ENCODE data around the gene PLEKHG7.

DNA sequence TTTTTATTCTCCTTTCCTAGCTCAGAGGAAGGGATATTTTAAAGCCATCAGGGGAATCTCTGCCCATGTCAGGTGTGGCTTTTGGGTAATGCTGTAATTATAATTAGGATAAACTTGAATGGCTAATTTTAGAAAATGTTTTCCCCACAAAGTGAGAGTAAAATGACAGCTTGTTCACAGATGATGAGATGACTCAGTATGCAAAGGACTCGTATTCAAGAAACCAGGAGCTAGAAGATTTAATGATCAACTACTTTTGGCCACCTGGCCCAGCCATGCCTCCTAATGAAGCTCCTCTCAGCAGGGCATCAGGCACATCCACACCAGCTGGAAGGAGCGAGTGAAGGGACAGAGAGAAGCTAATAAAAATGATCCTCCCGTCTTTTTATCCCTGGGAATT is 29.0 kb upstream of the PLEKHG7 start:
- TF ChIP-seq YY1 (IDR thresholded peaks at IDR 0.05; ENCODE audit: extremely low read depth, insufficient replicate concordance, low read depth, low read length): no peak
- no peak for TF ChIP-seq POLR2A (IDR thresholded peaks at IDR 0.05; ENCODE audit: borderline replicate concordance, extremely low read depth, insufficient read depth, insufficient read length)
- no peak for TF ChIP-seq POLR2AphosphoS5 (IDR thresholded peaks at IDR 0.05; ENCODE audit: low read depth, low read length)
- TF ChIP-seq, protein P1, sequence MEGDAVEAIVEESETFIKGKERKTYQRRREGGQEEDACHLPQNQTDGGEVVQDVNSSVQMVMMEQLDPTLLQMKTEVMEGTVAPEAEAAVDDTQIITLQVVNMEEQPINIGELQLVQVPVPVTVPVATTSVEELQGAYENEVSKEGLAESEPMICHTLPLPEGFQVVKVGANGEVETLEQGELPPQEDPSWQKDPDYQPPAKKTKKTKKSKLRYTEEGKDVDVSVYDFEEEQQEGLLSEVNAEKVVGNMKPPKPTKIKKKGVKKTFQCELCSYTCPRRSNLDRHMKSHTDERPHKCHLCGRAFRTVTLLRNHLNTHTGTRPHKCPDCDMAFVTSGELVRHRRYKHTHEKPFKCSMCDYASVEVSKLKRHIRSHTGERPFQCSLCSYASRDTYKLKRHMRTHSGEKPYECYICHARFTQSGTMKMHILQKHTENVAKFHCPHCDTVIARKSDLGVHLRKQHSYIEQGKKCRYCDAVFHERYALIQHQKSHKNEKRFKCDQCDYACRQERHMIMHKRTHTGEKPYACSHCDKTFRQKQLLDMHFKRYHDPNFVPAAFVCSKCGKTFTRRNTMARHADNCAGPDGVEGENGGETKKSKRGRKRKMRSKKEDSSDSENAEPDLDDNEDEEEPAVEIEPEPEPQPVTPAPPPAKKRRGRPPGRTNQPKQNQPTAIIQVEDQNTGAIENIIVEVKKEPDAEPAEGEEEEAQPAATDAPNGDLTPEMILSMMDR (IDR thresholded peaks at IDR 0.05 in 2 of 3, conservative IDR thresholded peaks at IDR 0.05 in 1 of 3; ENCODE audit: borderline replicate concordance in 1 of 3, insufficient read depth in 1 of 3, low read depth in 2 of 3, low read length in 2 of 3): no peak
- no peak for TF ChIP-seq SIN3A (IDR thresholded peaks at IDR 0.05; ENCODE audit: low read depth)
- TF ChIP-seq MAX (IDR thresholded peaks at IDR 0.05): no peak

All from HCT116 (cell line).